ENCODE measurements around the gene RBBP4.

DNA sequence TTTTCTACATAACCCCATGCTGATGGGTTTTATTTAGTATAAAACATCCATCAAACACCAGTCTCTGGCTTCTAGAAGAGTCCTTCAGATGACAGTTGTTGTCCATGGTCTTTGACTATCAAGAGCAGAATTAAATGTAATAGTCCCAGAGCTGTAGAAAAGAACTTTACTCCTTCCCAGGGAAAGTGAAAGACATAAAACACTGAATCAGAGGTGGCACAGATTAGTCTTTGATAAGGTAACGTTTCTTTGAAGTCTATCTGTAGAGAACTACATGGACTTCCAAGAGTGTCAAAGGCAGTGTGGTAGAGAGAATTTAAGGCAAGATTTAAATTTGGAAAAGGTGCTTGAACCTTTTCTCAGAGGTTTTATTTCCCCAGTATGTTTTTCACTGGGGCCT lies 29.6 kb downstream of the RBBP4 start:
- TF ChIP-seq, protein P1, sequence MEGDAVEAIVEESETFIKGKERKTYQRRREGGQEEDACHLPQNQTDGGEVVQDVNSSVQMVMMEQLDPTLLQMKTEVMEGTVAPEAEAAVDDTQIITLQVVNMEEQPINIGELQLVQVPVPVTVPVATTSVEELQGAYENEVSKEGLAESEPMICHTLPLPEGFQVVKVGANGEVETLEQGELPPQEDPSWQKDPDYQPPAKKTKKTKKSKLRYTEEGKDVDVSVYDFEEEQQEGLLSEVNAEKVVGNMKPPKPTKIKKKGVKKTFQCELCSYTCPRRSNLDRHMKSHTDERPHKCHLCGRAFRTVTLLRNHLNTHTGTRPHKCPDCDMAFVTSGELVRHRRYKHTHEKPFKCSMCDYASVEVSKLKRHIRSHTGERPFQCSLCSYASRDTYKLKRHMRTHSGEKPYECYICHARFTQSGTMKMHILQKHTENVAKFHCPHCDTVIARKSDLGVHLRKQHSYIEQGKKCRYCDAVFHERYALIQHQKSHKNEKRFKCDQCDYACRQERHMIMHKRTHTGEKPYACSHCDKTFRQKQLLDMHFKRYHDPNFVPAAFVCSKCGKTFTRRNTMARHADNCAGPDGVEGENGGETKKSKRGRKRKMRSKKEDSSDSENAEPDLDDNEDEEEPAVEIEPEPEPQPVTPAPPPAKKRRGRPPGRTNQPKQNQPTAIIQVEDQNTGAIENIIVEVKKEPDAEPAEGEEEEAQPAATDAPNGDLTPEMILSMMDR (IDR thresholded peaks at IDR 0.05) = no peak
- TF ChIP-seq POLR2AphosphoS5 (IDR thresholded peaks at IDR 0.05) = no peak

Measured in suprapubic skin (tissue), 3 donors.